22Rv1 (cell line): ENCODE measurements around the gene B3GNT2.

Experiments
- ZFX ChIP-seq: fragments of 450-650 bp; IDR thresholded peaks from 2 replicates; pipeline ENCODE4 v1.6.1; 2017; ENCODE audit warnings: antibody characterized with exemption, borderline replicate concordance
- TF ChIP-seq, protein P1 (sequence below): fragments of 450-650 bp; IDR thresholded peaks from 2 replicates; pipeline ENCODE4 v1.5.1; 2017; ENCODE audit warnings: mild to moderate bottlenecking

DNA sequence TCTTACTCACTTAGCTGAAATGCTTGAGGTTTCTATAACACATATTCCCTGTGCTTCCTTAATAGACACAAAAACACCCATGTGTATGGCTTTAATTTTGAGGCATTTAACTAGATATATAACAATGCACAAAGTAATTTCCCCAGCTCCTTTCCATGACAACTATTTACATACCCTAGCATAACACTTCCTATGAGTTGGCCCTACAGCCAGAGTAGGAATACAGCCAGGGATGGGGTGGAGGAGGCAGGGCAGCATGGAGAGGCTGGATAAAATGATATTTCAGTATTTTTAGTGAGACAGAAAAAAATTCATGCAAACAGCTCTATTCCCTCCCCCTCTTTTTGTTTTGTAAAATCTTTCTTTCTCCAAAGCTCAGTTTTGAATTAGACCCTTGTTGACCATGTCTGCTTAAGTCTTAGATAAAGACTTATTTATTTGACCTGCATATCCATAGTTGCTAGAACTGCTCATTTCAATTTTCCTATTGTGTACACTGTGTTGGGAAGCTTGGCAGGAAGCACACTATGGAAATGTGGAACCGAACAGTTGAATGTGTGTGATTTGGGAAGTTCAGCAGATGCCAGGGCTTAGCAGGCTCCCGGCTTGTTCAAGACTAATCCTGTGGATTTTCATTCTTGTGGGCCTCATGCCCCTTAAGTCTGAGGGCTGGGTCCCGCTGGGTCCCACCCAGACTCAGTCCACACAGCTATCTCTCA is 11.2 kb upstream of the B3GNT2 start:
- TF ChIP-seq, protein P1, sequence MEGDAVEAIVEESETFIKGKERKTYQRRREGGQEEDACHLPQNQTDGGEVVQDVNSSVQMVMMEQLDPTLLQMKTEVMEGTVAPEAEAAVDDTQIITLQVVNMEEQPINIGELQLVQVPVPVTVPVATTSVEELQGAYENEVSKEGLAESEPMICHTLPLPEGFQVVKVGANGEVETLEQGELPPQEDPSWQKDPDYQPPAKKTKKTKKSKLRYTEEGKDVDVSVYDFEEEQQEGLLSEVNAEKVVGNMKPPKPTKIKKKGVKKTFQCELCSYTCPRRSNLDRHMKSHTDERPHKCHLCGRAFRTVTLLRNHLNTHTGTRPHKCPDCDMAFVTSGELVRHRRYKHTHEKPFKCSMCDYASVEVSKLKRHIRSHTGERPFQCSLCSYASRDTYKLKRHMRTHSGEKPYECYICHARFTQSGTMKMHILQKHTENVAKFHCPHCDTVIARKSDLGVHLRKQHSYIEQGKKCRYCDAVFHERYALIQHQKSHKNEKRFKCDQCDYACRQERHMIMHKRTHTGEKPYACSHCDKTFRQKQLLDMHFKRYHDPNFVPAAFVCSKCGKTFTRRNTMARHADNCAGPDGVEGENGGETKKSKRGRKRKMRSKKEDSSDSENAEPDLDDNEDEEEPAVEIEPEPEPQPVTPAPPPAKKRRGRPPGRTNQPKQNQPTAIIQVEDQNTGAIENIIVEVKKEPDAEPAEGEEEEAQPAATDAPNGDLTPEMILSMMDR, result no peak
- no peak for TF ChIP-seq ZFX
